Thoracic aorta (tissue), 2 donors: ENCODE measurements around the gene FAM13A. TPM values are rescaled to one million over a fixed set of nuclear protein-coding genes. Genes with fewer than 3 reads are reported as not detected.

ENCODE experiments used
- ATAC-seq: fragments of 150-250 bp; one replicate; pipeline ENCODE4 v1.8.0; 2017; ENCODE audit warnings: low read depth; ENCODE audit not compliant: insufficient number of reproducible peaks, low FRiP score
- DNase-seq: peaks from one replicate; pipeline ENCODE4 v3.0.0-alpha.2; 2020; ENCODE audit warnings: low spot score
- H3K27ac ChIP-seq, 2 donors: fragments of 200-600 bp; sonication (generic); 1 replicate in 1 of 2; 2 replicates in 1 of 2; pipeline ENCODE4 v1.5.1; 2016; ENCODE audit warnings: mild to moderate bottlenecking in 2 of 2, moderate library complexity in 2 of 2
- H3K27me3 ChIP-seq: fragments of 200-600 bp; sonication (generic); replicated peaks from 2 replicates; pipeline ENCODE4 v1.6.0; 2016; ENCODE audit warnings: mild to moderate bottlenecking; ENCODE audit not compliant: insufficient read depth
- H3K36me3 ChIP-seq: fragments of 200-600 bp; sonication (generic); one replicate; pipeline ENCODE4 v1.5.1; 2016
- H3K4me1 ChIP-seq, 2 donors: fragments of 200-600 bp; sonication (generic); 1 replicate in 1 of 2; 2 replicates in 1 of 2; pipeline versions ENCODE4 v1.5.1 to v1.6.0; 2016; ENCODE audit warnings: low read depth in 2 of 2, mild to moderate bottlenecking in 1 of 2; ENCODE audit not compliant: control insufficient read depth in 1 of 2
- H3K4me3 ChIP-seq: fragments of 200-600 bp; sonication (generic); 2 replicates; pipeline ENCODE4 v1.5.1; 2016; ENCODE audit warnings: mild to moderate bottlenecking
- H3K9me3 ChIP-seq: fragments of 200-600 bp; sonication (generic); 2 replicates; pipeline ENCODE4 v1.5.1; 2016
- total RNA-seq, 2 donors: library from RNA; depleted of rRNA; stranded (reverse); fragments of >200 nt; gene quantifications; one replicate each; pipeline versions ENCODE4 v1.1.0 to v1.2.3, GENCODE V29; 2016
- TF ChIP-seq, protein P1 (sequence below): fragments of 200-600 bp; sonication (generic); IDR thresholded peaks from one replicate; pipeline ENCODE4 v1.5.1; 2019; ENCODE audit warnings: antibody characterized with exemption

FAM13A gene
- total RNA-seq, 2 donors from 2014 or later: 27.3 to 32.5 TPM

DNA sequence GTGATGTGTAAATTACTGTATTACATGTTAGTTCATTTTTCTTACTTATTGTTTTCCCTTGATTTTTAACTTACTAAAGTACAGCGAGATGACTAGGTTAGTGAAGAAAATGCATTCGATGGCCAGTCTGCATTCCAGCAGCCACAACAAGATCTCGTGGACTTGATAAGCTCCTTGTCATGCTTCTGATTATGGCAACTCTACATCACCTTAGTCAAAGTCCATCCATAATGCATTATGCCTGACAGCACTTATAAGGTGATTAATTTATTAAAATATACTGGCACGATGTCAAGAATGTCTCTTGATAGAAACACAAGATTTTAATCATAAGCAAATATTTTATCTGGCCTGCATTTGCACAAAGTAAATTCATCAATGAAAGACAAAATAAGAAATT is 249.5 kb downstream of the FAM13A start:
- DNase-seq (no peak), ATAC-seq (no peak)
- Histone ChIP-seq H3K27me3 (no peaks in the 10 kb centered on the region), H3K4me1 (peaks cover 15 to 46% of the 10 kb centered on the region in 2 donors), H3K27ac (no peak overlapping the region), H3K4me3 (no peak overlapping the region), H3K36me3 (no peaks in the 10 kb centered on the region), H3K9me3 (no peaks in the 10 kb centered on the region)
- TF ChIP-seq, protein P1, sequence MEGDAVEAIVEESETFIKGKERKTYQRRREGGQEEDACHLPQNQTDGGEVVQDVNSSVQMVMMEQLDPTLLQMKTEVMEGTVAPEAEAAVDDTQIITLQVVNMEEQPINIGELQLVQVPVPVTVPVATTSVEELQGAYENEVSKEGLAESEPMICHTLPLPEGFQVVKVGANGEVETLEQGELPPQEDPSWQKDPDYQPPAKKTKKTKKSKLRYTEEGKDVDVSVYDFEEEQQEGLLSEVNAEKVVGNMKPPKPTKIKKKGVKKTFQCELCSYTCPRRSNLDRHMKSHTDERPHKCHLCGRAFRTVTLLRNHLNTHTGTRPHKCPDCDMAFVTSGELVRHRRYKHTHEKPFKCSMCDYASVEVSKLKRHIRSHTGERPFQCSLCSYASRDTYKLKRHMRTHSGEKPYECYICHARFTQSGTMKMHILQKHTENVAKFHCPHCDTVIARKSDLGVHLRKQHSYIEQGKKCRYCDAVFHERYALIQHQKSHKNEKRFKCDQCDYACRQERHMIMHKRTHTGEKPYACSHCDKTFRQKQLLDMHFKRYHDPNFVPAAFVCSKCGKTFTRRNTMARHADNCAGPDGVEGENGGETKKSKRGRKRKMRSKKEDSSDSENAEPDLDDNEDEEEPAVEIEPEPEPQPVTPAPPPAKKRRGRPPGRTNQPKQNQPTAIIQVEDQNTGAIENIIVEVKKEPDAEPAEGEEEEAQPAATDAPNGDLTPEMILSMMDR: no peak

DNA sequence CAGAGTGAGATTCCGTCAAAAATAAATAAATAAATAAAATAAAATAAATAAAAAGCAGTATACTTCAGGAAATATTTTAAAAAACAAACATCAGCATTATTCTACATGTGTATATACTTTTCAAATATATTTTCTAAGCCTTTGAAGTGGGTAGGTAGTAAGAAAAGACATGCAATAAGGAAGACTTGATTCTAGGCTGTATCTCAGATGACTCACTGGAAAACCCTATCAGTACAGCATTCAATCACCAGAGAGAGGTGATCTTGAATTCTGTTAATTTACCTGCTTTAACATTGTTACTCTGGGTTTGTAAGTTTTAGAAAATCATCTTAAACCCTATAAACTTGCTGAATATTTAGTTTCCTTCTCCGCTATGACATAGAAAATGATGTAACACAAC is 252.8 kb downstream of the FAM13A start:
- ATAC-seq: no peak
- Histone ChIP-seq H3K9me3 (no peaks in the 10 kb centered on the region), H3K4me1 (peaks cover 13 to 28% of the 10 kb centered on the region in 2 donors), H3K36me3 (no peaks in the 10 kb centered on the region), H3K27me3 (no peaks in the 10 kb centered on the region), H3K27ac (no peak overlapping the region), H3K4me3 (no peak overlapping the region)
- TF ChIP-seq, protein P1: no peak
- no peak for DNase-seq

DNA sequence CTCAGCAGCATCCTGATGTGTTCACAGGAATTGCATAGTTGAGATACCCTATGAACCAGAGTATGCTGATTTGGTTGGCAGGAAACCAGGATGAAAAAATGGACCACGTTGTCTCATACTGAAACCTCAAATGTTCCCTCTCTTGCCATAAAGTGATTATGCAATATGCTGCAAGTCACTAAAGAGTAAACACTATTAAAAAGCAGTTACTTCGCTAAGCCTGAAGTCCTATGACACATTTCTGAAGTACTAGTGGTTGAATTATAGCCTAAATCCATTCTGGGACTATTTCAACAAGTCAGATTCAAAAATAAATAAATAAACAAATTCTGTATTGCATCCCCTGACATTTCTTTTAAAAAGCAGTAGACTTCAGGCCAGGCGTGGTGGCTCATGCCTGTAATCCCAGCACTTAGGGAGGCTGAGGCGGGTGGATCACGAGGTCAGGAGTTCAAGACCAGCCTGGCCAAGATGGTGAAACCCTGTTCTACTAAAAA is 253.3 kb downstream of the FAM13A start:
- ATAC-seq (peak; percentile 91), DNase-seq (no peak)
- H3K9me3 ChIP-seq: no peaks in the 10 kb centered on the region
- peaks cover 11 to 22% of the 10 kb centered on the region in 2 donors for H3K4me1 ChIP-seq
- H3K36me3 ChIP-seq: no peaks in the 10 kb centered on the region
- peak overlapping the region in 1 of 2 donors; percentile 56 for H3K27ac ChIP-seq
- no peak overlapping the region for H3K4me3 ChIP-seq
- H3K27me3 ChIP-seq: no peaks in the 10 kb centered on the region
- TF ChIP-seq, protein P1: no peak

DNA sequence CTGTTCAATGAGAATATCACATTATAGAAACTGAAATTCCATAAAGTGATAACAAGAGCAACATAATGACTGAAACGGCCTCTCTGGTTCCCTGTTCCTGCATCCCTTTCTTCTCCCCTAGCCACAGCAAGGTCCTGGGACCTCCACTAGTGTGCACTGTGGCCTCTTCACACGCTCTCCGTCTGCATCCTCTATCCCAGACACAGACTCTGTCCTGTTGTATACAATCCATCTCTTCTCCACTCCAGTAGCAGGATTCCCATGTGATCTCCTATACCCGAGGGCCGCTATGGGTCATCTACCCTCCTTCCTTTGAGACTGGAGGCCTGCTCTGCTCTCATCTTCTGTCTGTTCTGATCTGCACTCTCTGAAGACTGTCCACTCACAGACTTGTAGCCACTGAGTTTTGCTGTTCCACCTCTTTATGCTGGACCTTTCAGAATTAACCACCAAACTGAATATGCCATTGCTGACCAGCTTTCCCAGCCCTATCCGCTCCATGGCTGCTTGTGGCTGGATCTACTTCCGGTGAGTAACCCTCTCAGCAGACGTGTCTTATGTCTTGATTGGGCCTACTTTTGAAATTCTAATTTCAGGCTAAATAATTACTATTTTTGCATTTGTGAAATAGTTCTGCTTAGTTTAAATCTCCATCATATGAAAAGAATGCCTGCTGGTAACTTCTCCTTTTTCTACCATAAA is 254.2 kb downstream of the FAM13A start:
- Histone ChIP-seq H3K4me3 (no peak overlapping the region), H3K27me3 (no peaks in the 10 kb centered on the region), H3K4me1 (peaks cover 10 to 15% of the 10 kb centered on the region in 2 donors), H3K36me3 (no peaks in the 10 kb centered on the region), H3K9me3 (no peaks in the 10 kb centered on the region), H3K27ac (peak overlapping the region in 1 of 2 donors; percentile 34)
- DNase-seq: no peak
- ATAC-seq: no peak
- TF ChIP-seq, protein P1: no peak

DNA sequence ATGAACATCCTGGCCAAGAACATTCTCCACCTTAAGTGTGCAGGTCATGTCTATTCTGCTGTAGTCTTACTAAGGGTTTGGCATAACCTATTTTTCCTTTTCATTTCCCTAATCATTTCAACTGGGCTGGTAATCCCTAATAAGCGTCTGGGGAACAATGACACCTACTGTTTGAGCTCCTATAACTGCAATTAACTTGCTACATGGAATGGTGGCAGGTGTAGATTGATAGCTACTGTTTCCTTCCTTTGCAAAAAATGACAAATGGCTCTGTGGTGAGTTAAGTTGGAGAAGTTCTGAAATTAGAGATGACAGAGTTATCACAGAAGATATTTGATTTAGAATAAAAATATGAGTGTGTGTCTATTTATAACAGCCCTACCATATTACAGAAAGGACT is 254.8 kb downstream of the FAM13A start:
- no peaks in the 10 kb centered on the region for H3K9me3 ChIP-seq
- H3K4me1 ChIP-seq: peaks cover 7 to 9% of the 10 kb centered on the region in 2 donors
- H3K27me3 ChIP-seq: no peaks in the 10 kb centered on the region
- TF ChIP-seq, protein P1: no peak
- H3K4me3 ChIP-seq: no peak overlapping the region
- no peaks in the 10 kb centered on the region for H3K36me3 ChIP-seq
- no peak overlapping the region for H3K27ac ChIP-seq
- no peak for DNase-seq
- no peak for ATAC-seq
